Activated T-cell treated with anti-CD3 and anti-CD28 coated beads for 24 hours (primary cell): ENCODE results near the gene ACOT7.

Experiments
- DNase-seq: peaks from one replicate; pipeline ENCODE4 v3.0.0-alpha.2; 2020; ENCODE audit warnings: low read depth

Gene ACOT7

GRCh38 chr1:6285336-6285735 lies 108.2 kb downstream of the ACOT7 start:
- no peak for DNase-seq

GRCh38 chr1:6282577-6283270 lies 110.8 kb downstream of the ACOT7 start:
- no peak for DNase-seq

GRCh38 chr1:6281511-6282402 lies 111.8 kb downstream of the ACOT7 start:
- DNase-seq: no peak

- no peak for DNase-seq
Measured at GRCh38 chr1:6280761-6281451, 112.7 kb downstream of the ACOT7 start.

- DNase-seq: no peak
Measured at GRCh38 chr1:6279613-6280383, 113.8 kb downstream of the ACOT7 start.

- DNase-seq: no peak
Measured at GRCh38 chr1:6279066-6279465, 114.5 kb downstream of the ACOT7 start.

- DNase-seq: no peak
Measured at GRCh38 chr1:6278263-6278662, 115.3 kb downstream of the ACOT7 start.

- no peak for DNase-seq
Measured at GRCh38 chr1:6276811-6277555, 116.6 kb downstream of the ACOT7 start.

- DNase-seq: no peak
Measured at GRCh38 chr1:6275826-6276782, 117.5 kb downstream of the ACOT7 start.

- DNase-seq: no peak
Measured at GRCh38 chr1:6274622-6275139, 118.9 kb downstream of the ACOT7 start.

- no peak for DNase-seq
Measured at GRCh38 chr1:6274102-6274501, 119.5 kb downstream of the ACOT7 start.

GRCh38 chr1:6273380-6273891 lies 120.1 kb downstream of the ACOT7 start:
- no peak for DNase-seq

- DNase-seq: no peak
Measured at GRCh38 chr1:6272868-6273267, 120.7 kb downstream of the ACOT7 start.

GRCh38 chr1:6272452-6272851 lies 121.1 kb downstream of the ACOT7 start:
- DNase-seq: no peak

GRCh38 chr1:6271554-6271953 lies 122.0 kb downstream of the ACOT7 start:
- no peak for DNase-seq

GRCh38 chr1:6271006-6271405 lies 122.6 kb downstream of the ACOT7 start:
- DNase-seq: no peak

- no peak for DNase-seq
Measured at GRCh38 chr1:6270401-6270800, 123.2 kb downstream of the ACOT7 start.

- no peak for DNase-seq
Measured at GRCh38 chr1:6269720-6270400, 123.7 kb downstream of the ACOT7 start.

- DNase-seq: no peak
Measured at GRCh38 chr1:6269296-6269695, 124.3 kb downstream of the ACOT7 start.
